ENCODE measurements around the gene APH1B.

APH1B gene

GRCh38 chr15:63252292-63252691, 25.1 kb upstream of the APH1B start:
- DNase-seq (ENCODE audit: low spot score) (no peak), FAIRE-seq (no peak)

GRCh38 chr15:63254991-63255390, 22.4 kb upstream of the APH1B start:
- DNase-seq (ENCODE audit: low spot score), result no peak
- FAIRE-seq, result no peak

GRCh38 chr15:63255489-63255990, 21.9 kb upstream of the APH1B start:
- FAIRE-seq, result no peak

GRCh38 chr15:63256433-63257274, 20.8 kb upstream of the APH1B start:
- FAIRE-seq (no peak), DNase-seq (ENCODE audit: low spot score) (peak; percentile 82)

More at GRCh38 chr15:63255489-63255990, 21.9 kb upstream of the APH1B start:
- no peak for DNase-seq (ENCODE audit: low spot score)

- FAIRE-seq (no peak), DNase-seq (ENCODE audit: low spot score) (no peak)
Measured at GRCh38 chr15:63258658-63259057, 18.7 kb upstream of the APH1B start.

GRCh38 chr15:63260791-63261190, 16.6 kb upstream of the APH1B start:
- FAIRE-seq (no peak), DNase-seq (ENCODE audit: low spot score) (no peak)

- FAIRE-seq (no peak), DNase-seq (ENCODE audit: low spot score) (no peak)
Measured at GRCh38 chr15:63261311-63261710, 16.1 kb upstream of the APH1B start.

- DNase-seq (ENCODE audit: low spot score), result no peak
- FAIRE-seq, result no peak
Measured at GRCh38 chr15:63263519-63263918, 13.9 kb upstream of the APH1B start.

- FAIRE-seq (no peak), DNase-seq (ENCODE audit: low spot score) (no peak)
Measured at GRCh38 chr15:63264688-63265293, 12.6 kb upstream of the APH1B start.

- DNase-seq (ENCODE audit: low spot score) (no peak), FAIRE-seq (no peak)
Measured at GRCh38 chr15:63274427-63274826, 3.0 kb upstream of the APH1B start.

GRCh38 chr15:63276342-63277037, 915 bp upstream of the APH1B start:
- no peak for FAIRE-seq
- DNase-seq (ENCODE audit: low spot score), result no peak

GRCh38 chr15:63277893-63278456, 570 bp downstream of the APH1B start:
- DNase-seq (ENCODE audit: low spot score) (no peak), FAIRE-seq (no peak)

- no peak for DNase-seq (ENCODE audit: low spot score)
- no peak for FAIRE-seq
Measured at GRCh38 chr15:63283126-63283525, 5.7 kb downstream of the APH1B start.

GRCh38 chr15:63284335-63284734, 6.9 kb downstream of the APH1B start:
- FAIRE-seq (peak; percentile 96), DNase-seq (ENCODE audit: low spot score) (no peak)

GRCh38 chr15:63287109-63287508, 9.7 kb downstream of the APH1B start:
- FAIRE-seq (no peak), DNase-seq (ENCODE audit: low spot score) (no peak)

GRCh38 chr15:63288342-63288741, 10.9 kb downstream of the APH1B start:
- peak; percentile 53 for FAIRE-seq
- DNase-seq (ENCODE audit: low spot score), result no peak

- DNase-seq (ENCODE audit: low spot score), result peak; percentile 61
- no peak for FAIRE-seq
Measured at GRCh38 chr15:63288778-63289378, 11.5 kb downstream of the APH1B start.

GRCh38 chr15:63291507-63291906, 14.1 kb downstream of the APH1B start:
- DNase-seq (ENCODE audit: low spot score), result peak; percentile 25
- no peak for FAIRE-seq

GRCh38 chr15:63292241-63292640, 14.8 kb downstream of the APH1B start:
- FAIRE-seq, result peak; percentile 5
- DNase-seq (ENCODE audit: low spot score), result no peak

- DNase-seq (ENCODE audit: low spot score) (no peak), FAIRE-seq (no peak)
Measured at GRCh38 chr15:63292771-63293170, 15.4 kb downstream of the APH1B start.

- FAIRE-seq, result no peak
Measured at GRCh38 chr15:63294359-63294758, 17.0 kb downstream of the APH1B start.

More at GRCh38 chr15:63294359-63294758, 17.0 kb downstream of the APH1B start:
- DNase-seq (ENCODE audit: low spot score), result no peak
